Prostate gland (tissue), 2 donors: ENCODE measurements around the gene BACE2.

ENCODE experiments used
- POLR2A ChIP-seq: fragments of 450-650 bp; IDR thresholded peaks from one replicate; pipeline ENCODE4 v1.6.1; 2016; ENCODE audit warnings: antibody characterized with exemption, mild to moderate bottlenecking
- TF ChIP-seq, protein P1 (sequence below), 4 experiments: fragments of 200-600 bp in 2 of 4; fragments of 450-650 bp in 2 of 4; sonication (generic) in 2 of 4; IDR thresholded peaks; 1 replicate in 3 of 4; 2 replicates in 1 of 4; pipeline ENCODE4 v1.5.1; 2016 to 2019; ENCODE audit warnings: antibody characterized with exemption in 4 of 4, mild to moderate bottlenecking in 2 of 4, moderate library complexity in 2 of 4

- TF ChIP-seq, protein P1, sequence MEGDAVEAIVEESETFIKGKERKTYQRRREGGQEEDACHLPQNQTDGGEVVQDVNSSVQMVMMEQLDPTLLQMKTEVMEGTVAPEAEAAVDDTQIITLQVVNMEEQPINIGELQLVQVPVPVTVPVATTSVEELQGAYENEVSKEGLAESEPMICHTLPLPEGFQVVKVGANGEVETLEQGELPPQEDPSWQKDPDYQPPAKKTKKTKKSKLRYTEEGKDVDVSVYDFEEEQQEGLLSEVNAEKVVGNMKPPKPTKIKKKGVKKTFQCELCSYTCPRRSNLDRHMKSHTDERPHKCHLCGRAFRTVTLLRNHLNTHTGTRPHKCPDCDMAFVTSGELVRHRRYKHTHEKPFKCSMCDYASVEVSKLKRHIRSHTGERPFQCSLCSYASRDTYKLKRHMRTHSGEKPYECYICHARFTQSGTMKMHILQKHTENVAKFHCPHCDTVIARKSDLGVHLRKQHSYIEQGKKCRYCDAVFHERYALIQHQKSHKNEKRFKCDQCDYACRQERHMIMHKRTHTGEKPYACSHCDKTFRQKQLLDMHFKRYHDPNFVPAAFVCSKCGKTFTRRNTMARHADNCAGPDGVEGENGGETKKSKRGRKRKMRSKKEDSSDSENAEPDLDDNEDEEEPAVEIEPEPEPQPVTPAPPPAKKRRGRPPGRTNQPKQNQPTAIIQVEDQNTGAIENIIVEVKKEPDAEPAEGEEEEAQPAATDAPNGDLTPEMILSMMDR (IDR thresholded peaks at IDR 0.05): no peak
- TF ChIP-seq POLR2A: no peak
These were observed 139.3 kb downstream of the BACE2 start for GRCh38 chr21:41307219-41307618.
